ENCODE data around the gene SELP.
"Not testable (repeated sequence)": the region's sequence is repeated elsewhere in the genome, so short reads cannot be mapped to it uniquely, and the experiment has no call there.

Gene SELP

DNA sequence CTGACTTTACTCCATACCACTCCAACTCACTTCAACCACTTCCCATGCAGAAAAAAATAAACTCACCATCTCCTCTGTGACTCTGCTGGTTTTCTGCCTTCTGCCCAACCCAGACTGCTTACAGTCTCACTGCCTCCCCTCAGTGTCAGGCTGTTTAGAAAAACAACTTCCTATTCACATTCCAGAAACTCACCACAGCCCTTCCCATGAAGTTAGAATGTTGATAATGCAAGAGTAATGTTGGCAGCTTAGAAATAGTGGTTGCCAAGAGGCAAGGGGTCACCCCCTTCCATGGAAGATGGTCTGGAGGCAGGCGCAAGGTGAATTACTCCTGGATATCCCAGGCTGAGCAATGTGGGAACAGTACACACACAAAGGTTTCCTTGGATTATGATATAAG is at the start of gene SELP:
TSS of gene SELP (minus strand) at position 119 of the 400 bp plus-strand sequence. CDS start at position 69, 50 bp downstream.
- peak; percentile 2 for DNase-seq (ENCODE audit: low spot score)

DNA sequence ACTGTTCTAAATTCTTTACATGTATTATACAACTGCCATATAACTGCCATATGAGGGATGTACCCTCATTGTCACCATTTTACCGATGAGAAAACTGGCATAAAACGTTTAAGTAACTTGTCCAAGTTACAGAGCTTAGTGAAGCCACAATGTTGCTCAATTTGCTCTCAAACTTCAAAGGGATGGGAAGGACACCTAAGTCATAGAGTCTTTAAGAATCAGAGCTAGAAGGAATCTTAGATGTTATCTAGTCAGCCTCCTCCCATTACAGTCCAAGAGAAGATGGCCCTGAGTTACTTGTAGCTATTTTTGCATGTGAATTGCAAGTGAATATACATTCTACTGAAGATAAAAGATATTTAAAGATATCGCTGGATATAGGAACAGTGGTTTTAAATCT is 49.8 kb upstream of the SELP start:
- no peak for DNase-seq (ENCODE audit: low spot score)

DNA sequence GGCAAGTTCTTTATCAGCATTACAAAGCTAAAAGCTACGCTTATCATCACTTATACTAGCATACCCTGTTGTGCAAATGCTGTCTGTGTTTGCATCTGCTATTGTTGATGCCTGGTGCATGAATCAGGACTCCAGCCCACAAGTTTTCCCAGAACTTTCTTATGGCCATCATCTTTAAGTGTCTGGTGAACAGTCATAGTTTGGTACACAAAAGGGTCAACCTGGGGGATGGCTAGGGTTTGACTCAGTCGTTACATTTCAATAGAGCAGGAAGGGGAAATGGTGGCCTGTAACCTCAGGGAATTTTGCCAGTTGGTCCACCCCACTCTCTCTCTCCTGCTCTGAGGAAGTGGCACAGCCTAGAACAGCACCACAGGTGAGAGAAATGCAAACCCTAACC is 46.1 kb upstream of the SELP start:
- DNase-seq (ENCODE audit: low spot score): no peak

DNA sequence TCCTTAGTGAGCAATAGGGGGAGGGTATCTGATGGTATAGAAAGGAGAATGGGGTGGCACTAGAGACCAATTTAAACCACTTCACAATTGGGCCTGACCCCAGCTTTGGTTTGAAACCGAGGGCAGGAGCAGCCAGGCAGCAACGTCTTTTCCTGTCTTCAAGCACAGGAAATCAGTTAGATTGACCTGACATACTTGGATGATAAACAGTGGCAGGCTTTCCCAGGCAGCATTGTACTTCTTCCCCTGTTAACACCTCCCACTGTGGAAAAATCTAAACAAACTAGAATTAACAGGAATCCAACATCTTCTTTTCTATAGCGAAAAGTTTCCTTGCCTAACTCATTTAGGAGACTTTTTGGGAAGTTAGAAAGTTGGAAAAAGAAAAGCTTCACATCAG is 40.9 kb upstream of the SELP start:
- no peak for DNase-seq (ENCODE audit: low spot score)

DNA sequence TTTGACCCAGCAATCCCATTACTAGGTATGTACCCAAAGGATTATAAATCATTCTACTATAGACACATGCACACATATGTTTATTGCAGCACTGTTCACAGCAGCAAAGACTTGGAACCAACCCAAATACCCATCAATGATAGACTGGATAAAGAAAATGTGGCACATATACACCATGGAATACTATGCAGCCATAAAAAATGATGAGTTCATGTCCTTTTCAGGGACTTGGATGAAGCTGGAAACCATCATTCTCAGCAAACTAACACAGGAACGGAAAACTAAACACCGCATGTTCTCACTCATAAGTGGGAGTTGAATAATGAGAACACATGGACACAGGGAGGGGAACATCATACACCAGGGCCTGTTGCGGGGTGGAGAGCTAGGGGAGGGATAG is 40.3 kb upstream of the SELP start:
- DNase-seq (ENCODE audit: low spot score): not testable (repeated sequence)

DNA sequence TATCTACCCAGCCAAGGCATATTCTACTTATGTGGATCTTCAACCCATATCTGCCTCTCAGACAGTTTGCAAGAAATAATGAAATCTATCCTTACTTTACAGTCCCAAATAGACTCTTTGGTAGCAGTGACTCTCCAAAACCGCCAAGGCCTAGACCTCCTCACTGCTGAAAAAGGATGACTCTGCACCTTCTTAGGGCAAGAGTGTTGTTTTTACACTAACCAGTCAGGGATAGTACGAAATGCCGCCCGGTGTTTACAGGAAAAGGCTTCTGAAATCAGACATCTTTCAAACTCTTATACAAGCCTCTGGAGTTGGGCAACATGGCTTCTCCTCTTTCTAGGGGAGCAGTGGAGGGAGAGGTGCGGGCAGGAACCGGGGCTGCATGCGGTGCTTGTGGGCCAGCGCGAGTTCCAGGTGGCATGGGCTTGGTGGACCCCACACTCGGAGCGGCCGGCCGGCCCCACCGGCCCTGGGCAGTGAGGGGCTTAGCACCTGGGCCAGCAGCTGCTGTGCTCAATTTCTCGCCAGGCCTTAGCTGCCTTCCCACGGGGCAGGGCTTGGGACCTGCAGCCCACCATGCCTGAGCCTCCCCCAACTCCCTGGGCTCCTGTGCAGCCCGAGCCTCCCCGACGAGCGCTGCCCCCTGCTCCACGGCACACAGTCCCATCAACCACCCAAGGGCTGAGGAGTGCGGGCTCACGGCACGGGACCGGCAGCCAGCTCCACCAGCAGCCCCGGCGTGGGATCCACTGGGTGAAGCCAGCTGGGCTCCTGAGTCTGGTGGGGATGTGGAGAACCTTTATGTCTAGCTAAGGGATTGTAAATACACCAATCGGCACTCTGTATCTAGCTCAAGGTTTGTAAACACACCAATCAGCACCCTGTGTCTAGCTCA is 38.0 kb upstream of the SELP start:
- DNase-seq (ENCODE audit: low spot score): not testable (repeated sequence)

DNA sequence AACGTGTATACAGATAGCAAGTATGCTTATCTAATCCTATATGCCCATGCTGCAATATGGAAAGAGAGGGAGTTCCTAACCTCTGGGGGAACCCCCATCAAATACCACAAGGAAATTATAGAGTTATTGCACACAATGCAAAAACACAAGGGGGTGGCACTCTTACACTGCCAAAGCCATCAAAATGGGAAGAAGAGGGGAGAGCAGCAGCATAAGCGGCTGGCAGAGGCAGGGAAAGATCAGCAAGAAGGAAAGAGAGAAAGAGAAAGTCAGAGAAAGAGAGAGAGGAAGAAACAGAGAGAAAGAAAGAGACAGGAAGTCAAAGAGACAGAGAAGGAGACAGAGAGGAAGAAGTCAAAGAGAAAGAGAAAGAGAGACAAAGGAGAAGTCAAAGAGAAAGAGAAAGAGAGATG is 37.3 kb upstream of the SELP start:
- not testable (repeated sequence) for DNase-seq (ENCODE audit: low spot score)

DNA sequence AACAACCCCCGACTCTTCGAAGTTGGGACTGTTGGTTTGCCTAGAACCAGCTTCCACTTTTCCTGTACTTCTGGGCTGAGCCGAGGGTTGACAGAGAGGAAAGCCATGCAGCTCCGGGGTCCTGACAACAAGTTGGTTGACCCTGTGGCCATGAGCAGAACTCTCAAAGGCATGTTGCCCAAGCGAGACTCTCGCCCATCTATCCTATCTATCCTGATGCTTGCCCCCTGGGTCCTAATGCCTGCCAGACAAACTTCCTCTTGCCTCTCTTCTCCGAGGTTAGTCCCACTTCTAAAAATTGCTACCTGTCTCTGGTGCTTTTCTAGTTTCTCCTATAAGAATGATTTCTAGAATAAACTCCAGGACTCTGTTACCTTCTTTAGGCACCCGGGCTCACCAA is 32.8 kb upstream of the SELP start:
- not testable (repeated sequence) for DNase-seq (ENCODE audit: low spot score)

DNA sequence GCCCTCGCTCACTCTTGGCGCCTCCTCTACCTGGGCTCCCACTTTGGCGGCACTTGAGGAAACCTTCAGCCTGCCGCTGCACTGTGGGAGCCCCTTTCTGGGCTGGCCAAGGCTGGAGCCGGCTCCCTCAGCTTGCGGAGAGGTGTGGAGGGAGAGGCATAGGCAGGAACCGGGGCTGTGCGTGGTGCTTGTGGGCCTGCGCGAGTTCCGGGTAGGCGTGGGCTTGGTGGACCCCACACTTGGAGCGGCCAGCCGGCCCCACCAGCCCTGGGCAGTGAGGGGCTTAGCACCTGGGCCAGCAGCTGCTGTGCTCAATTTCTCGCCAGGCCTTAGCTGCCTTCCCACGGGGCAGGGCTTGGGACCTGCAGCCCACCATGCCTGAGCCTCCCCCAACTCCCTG is 31.1 kb upstream of the SELP start:
- DNase-seq (ENCODE audit: low spot score): not testable (repeated sequence)

DNA sequence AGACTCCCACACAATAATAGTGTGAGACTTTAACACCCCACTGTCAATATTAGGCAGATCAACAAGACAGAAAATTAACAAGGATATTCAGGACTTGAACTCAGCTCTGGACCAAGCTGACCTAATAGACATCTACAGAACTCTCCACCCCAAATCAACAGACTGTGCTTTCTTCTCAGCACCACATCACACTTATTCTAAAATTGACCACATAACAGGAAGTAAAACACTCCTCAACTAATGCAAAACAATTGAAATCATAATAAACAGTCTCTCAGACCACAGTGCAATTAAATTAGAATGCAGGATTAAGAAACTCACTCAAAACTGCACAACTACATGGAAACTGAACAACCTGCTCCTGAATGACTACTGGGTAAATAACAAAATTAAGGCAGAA is 28.9 kb upstream of the SELP start:
- DNase-seq (ENCODE audit: low spot score): not testable (repeated sequence)

DNA sequence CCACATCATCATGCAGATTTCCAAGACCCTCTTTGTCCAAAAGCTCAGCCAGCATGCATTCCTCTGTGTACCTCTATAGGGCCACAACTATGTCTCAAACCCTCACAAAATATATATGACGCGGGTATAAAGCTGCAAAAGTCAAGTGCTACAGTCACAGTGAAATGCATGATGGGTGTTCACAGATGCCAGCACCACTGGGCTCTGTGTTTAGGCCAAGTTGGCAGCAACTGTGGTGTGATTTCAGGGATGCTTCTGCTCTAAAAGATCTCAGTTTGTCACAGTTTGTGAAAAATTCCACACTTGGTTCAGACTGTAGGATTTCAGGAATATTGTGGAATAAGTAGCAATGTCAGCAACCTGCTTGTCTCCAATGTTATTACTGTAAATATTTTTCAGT is 23.9 kb upstream of the SELP start:
- DNase-seq (ENCODE audit: low spot score): no peak

DNA sequence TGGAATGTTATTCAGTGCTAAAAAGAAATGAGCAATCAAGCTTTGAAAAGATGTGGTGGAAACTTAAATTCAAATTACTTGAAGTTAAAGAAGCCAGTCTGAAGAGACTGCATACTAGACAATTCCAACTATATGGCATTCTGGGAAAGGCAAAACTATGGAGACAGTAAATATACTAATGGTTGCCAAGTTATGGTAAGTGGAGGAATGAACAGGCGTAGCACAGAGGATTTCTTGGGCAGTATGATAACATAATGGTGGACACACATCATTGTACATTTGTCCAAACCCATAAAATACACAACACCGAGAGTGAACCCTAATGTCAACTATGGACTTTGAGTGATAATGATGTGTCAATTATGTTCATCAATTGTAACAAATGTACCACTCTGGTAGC is 21.1 kb upstream of the SELP start:
- DNase-seq (ENCODE audit: low spot score): no peak

DNA sequence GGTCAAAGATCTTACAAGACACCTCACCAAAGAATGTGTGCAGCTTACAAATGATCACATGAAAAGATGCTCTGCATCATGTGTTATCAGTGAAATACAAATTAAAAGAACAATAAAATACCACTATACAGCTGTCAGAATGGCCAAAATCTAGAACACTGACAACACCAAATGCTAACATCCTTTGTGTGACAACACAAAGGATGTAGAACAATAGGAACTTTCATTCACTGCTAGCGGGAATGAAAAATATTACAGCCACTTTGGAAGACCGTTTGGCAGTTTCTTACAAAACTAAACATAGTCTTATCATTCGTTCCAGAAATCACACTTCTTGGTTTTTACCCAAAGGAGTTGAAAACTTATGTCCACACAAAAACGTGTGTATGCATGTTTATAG is 20.6 kb upstream of the SELP start:
- no peak for DNase-seq (ENCODE audit: low spot score)

DNA sequence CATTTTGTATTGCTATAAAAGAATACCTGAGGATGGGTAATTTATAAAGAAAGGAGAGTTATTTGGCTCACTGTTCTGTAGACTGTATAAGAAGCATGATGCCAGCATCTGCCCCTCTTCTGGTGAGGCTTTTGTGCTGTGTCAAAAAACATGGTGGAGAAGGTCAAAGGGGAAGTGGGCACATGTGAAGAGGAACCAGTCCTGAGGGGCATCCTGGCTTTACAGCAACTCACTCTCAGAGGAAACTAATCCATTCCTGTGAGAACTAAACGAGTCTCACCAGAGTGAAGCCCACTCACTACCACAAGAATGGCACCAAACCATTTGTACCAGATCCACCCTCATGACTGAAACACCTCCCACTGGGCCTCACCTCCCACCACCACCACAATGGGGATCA is 18.8 kb upstream of the SELP start:
- DNase-seq (ENCODE audit: low spot score): no peak

DNA sequence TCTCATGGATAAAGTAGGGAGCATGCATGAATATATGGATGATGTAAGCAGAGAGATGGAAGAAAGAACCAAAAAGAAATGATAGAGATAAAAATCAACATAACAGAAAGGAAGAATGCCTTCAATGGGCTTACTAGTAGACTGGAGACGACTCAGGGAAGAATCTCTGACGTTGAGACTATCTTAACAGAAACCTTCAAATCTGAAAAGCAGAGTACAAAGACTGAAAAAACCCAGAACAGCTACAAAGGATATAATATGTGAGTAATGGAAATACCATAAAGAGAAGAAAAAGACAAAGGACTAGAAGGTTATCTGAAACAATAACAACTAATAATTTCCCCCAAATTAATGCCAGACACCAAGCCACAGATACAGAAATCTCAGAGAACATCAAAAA is 18.3 kb upstream of the SELP start:
- no peak for DNase-seq (ENCODE audit: low spot score)

DNA sequence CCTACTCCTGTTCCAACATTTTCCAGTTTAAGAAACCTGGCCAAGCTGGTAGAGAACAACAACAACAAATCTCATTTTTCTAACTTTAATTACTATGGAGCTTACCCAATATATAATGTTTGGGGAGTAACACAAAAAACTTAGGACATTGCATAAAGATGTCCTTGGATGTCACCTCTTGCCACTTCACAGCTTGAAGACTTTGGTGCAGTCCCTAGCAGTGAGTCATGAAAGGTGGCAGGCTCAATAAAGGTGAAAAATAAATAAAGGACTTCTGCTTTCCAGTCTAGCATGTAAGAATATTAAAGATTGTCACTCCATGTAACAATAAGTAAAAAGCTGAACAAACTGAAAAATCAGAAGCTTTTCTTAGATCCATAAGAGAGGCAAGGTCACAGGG is 17.6 kb upstream of the SELP start:
- no peak for DNase-seq (ENCODE audit: low spot score)

DNA sequence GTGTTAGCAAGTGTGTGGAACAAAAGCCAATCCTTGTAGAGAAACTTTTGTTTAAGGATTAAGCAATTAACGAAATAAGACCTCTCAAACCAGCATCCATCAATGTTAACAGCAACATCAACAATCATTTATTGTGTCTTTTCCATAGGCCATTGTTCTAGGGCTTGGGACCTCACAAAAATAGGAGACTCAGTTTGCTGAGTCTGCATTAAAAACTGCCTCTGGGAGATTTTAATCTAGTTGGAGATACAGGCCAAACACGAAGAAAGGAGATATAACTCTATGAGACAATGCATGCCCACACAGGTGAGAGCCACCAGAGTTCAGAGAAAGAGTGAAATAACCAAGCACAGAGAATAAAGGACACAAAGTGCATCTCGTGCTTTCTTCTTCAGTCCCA is 14.4 kb upstream of the SELP start:
- DNase-seq (ENCODE audit: low spot score): no peak

DNA sequence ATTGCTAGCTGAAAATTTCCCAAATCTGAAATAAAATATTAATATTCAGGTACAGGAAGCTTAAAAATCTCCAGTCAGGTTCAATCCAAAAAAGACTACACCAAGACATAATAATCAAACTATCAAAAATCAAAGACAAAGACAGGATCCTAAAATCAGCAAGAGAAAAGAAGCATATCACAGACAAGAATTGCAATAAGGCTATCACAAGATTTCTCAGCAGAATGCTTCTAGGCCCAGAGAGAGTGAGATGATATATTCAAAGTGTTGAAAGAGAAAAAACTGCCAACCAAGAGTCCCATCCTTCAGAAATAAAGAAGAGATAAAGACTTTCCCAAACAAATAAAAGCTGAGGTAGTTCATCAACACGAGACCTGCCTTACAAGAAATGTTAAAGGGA is 5.0 kb upstream of the SELP start:
- no peak for DNase-seq (ENCODE audit: low spot score)

DNA sequence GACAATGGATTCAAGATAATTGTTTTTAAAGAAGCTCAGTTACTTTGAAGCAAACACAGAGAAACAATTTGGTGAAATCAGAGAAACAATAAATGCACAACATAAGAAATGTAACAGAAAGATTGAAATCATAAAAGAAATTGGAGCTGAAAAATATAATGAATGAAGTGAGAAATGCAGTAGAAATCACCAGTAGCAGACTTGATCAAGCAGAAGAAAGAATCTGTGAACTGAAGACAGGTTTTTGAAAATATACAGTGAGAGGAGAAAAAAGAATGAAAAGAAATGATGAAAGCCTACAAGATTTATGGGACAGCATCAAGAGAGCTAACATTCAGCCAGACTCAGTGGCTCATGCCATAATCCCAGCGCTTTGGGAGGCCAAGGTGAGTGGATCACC is 4.2 kb upstream of the SELP start:
- DNase-seq (ENCODE audit: low spot score): no peak

DNA sequence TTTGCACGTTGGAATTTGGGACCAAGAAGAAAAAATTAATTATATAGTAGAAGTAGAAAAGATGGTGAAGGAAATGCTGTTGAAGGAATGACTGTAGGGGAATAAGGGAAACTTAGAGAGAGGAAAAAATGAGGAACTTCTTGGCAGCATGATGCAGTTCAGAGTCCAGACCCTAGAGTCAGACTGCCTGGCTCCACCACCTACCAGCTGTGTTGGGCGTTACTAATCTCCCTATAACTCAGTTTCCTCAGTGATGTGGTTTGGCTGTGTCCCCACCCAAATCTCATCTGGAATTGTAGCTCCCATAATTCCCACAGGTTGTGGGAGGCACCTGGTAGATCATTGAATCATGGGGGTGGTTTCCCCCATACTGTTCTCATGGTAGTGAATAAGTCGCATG is 1.3 kb upstream of the SELP start:
- DNase-seq (ENCODE audit: low spot score): no peak

DNA sequence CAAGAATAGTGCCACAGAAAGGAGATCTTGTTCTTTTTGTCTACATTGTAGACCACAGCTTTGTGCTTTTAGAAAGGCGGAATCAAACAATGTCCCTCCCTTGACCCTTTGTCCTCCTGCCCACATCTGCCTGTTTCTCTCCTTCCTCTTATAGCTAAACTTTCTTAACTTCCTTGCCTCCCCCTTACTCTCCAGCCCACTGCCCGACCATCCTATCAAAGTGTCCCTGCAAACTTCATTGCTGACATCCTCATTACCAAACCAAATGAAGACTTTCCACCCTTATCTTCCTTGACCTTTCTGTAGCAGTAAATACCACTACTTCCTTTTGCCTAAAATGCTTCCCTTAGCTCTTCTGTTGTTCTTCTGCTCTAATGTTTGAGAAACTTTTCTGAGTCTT is 5.0 kb downstream of the SELP start:
- DNase-seq (ENCODE audit: low spot score): no peak

DNA sequence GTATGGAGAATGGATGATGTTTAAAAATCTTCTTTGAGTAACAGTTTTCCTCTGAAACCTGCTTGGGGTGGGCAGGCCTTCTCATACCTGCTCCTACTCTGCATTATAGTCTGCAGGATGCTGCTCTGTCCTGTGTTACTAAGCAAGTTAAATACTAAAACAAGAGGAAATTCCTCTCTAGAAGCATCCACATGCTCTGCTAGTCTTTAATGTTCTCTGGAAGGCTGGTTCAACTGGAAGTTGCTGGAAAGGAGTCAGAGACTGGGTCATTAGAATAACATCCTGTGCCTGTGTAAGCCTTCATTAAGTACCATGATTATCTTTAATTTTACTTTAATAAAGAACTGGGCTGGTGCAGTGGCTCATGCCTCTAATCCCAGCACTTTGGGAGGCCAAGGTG is 5.8 kb downstream of the SELP start:
- DNase-seq (ENCODE audit: low spot score): no peak

DNA sequence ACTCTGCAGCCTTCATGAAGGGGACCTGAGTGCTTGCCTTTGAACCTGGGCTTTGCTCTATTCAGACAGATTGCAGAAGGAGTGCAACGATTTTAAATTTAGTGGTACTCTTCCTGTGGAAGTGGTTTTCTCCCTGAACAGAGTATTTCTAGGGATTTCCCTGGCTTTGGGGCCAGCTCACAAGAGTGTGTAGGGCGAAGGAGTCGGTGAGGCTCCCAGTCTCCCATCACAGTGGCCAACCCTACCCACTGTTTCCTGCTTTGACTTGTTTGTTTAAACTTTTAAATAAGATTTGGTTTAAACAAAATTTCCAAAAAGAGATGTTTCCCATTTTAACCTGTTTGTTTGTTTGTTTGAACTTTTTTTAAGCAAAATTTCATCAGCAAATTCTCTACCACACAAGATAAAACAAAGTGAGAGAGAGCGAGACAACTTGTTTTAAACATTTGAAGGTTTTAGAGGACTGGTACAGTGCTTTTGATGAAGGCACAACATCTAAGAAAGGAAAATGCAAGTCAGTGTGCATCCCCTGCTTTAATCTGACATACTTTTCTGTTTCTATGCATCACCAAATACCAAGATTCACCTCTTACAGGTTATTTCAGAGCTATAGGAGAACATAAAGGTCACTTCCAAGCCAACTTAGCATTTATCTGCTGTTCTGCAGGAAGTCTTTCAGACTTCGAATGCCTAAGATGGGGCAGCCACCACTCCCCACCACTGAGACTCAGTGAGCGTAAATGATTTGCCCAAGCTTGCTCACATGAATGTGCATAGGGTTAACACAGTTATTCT is 6.6 kb downstream of the SELP start:
- DNase-seq (ENCODE audit: low spot score): no peak
